Measurements from ENCODE around the gene KCNK3.

DNA sequence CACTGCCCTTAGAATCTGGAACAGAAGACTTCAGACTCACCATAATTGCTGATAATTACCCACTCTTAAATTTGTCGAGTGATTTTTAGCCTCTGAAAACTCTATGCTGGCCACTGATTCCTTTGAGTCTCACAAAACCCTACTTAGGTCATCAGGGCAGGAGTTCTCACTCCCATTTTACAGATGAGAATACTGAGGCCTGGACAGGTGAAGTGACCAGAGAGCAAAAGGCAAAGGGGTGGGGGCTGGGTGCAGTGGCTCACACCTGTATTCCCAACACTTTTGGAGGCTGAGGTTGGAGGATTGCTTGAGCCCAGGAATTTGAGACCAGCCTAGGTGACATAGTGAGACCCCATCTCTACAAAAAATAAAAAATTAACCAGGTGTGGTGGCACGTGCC lies 36.8 kb downstream of the KCNK3 start:
- no peak for TF ChIP-seq POLR2A (IDR thresholded peaks at IDR 0.05)
- TF ChIP-seq, protein P1, sequence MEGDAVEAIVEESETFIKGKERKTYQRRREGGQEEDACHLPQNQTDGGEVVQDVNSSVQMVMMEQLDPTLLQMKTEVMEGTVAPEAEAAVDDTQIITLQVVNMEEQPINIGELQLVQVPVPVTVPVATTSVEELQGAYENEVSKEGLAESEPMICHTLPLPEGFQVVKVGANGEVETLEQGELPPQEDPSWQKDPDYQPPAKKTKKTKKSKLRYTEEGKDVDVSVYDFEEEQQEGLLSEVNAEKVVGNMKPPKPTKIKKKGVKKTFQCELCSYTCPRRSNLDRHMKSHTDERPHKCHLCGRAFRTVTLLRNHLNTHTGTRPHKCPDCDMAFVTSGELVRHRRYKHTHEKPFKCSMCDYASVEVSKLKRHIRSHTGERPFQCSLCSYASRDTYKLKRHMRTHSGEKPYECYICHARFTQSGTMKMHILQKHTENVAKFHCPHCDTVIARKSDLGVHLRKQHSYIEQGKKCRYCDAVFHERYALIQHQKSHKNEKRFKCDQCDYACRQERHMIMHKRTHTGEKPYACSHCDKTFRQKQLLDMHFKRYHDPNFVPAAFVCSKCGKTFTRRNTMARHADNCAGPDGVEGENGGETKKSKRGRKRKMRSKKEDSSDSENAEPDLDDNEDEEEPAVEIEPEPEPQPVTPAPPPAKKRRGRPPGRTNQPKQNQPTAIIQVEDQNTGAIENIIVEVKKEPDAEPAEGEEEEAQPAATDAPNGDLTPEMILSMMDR (IDR thresholded peaks at IDR 0.05 in 8 of 11, conservative IDR thresholded peaks at IDR 0.05 in 3 of 11) = no peak

All from spleen (tissue), 7 donors.